NCI-H2196 (cell line): ENCODE measurements around the gene SUGCT.
"Not testable (repeated sequence)": the region's sequence is repeated elsewhere in the genome, so short reads cannot be mapped to it uniquely, and the experiment has no call there.

Source experiments
- DNase-seq: peaks from one replicate; lab custom pipeline; 2025; ENCODE audit not compliant: unreplicated experiment; lab: John Stamatoyannopoulos, UW

Gene SUGCT

DNA sequence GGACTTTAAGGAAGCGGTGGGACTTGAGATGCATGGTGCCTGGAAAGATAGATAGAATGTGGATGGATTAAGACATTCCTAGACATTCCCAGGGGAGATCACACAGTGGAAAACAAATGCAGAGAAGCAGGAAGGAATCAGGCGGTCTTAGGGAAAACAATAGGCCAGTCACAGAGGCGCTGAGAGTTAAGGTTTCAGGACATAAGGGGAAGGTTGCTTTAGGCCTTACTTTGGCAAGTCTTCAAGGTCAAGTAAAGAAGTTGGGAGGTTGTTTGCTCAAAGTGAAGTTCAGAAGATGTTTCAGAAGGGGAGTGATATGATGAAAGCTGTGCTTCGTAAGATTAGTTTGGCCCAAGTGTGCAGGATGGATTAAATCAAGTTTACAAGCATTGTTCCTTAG is 109.4 kb downstream of the SUGCT start:
- DNase-seq, result no peak

- no peak for DNase-seq
Observed at GRCh38 chr7:40248681-40249080, 113.9 kb downstream of the SUGCT start.

DNA sequence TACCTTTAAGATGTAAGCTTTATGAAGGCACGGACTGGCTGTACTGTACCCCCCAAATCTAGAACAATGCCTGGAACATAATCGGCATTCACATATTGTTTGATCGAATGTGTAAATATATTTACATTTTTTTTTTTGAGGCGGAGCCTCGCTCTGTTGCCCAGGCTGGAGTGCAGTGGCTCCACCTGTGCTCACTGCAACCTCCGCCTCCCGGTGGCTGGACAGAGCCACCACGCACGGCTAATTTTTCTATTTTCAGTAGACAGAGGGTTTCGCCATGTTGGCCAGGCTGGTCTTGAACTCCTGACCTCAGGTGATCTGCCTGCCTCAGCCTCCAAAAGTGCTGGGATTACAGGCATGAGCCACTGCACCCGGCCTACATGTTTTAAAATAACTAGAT is 118.6 kb downstream of the SUGCT start:
- not testable (repeated sequence) for DNase-seq

GRCh38 chr7:40263752-40264390 is 129.1 kb downstream of the SUGCT start:
- DNase-seq, result no peak

GRCh38 chr7:40267583-40267982 is 132.8 kb downstream of the SUGCT start:
- no peak for DNase-seq

DNA sequence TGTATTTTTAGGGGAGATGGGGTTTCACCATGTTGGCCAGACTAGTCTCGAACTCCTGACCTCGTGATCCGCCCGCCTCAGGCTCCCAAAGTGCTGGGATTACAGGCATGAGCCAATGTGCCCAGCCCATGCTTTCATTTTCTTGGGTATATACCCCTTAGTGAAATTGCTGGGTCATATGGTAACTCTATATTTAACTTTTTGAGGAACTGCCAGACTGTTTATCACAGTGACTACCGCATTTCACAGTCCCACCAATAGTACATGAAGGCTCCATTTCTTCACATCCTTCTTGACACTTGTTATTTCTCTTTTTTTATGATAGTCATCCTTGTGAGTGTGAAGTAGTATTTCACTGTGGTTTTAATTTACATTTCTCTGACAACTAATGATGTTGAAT is 134.0 kb downstream of the SUGCT start:
- DNase-seq, result not testable (repeated sequence)

GRCh38 chr7:40276061-40276460 is 141.3 kb downstream of the SUGCT start:
- no peak for DNase-seq

DNA sequence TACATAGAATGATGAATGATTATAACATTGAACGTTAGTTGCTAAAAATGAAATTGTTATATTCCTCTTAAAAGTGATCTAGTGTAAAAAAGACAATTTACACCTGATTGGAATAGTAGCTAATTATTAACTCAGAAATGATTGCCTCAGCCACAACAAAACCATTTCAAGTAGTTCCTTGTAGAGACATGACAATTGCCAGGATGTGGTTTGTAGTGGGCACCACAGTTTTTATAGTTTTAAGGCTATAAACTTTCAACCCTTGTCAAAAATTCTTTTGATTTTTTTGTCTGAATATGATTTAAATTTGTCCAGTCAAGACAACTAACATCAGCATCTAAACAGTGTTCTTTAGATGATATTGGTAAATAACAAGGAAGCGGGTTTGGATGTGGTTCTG is 145.2 kb downstream of the SUGCT start:
- DNase-seq, result no peak

DNA sequence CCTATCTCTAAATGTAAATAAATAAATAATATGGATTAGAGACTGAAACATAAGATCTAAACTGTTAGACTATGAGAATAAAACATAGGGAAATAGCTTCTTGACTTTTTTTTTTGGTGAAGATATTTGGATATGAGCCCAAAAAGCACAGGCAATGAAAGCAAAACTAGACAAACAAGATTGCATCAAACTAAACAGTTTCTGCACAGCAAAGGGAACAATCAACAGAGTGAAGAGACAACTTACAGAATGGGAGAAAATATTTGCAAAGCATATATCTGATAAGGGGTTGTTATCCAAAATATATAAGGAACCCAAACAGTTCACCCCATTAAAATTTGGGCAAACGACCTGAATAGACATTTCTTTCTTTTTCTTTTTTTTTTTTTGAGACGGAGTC is 148.1 kb downstream of the SUGCT start:
- no peak for DNase-seq

DNA sequence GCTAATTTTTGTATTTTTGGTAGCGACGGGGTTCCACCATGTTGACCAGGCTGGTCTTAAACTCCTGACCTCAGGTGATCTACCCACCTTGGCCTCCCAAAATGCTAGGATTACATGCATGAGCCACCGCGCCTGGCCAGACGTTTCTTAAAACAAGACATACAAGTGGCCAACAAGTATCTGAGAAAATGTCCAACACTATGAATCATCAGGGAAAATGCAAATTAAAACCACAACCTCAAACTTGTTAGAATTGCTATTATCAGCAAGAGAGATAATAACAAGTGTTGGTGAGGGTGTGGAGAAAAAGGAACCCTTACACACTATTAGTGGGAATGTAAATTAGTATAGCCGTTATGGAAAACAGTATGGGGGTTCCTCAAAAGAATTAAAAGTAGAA is 148.6 kb downstream of the SUGCT start:
- DNase-seq, result no peak

GRCh38 chr7:40288827-40289226 is 154.0 kb downstream of the SUGCT start:
- DNase-seq, result no peak

DNA sequence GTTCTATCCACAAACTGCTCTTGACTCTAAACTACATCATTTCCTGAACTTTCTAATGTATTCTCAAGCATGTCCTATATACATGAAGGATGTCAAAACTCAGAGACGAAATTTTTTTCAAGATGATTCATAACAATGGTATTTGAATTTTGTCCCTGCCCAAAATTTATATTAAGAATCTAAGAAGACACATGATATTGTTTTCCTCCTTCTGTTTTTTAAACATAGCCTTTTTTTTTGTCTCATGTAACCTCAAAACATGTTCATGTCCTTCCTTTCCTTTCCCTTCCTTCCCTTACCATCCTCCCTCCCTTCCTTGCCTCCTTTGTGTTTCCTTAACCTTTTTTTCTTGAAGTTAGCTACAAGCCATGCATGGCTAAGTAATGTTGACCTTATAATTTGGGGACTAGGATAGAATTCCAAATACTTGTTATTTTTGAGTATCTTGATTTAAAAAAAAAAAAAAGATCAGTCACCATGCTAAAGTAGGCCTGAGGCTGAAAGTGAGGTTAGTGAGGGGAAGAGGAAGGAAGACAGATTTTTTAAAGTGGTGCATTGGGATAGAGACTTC is 163.0 kb downstream of the SUGCT start:
- DNase-seq, result no peak

DNA sequence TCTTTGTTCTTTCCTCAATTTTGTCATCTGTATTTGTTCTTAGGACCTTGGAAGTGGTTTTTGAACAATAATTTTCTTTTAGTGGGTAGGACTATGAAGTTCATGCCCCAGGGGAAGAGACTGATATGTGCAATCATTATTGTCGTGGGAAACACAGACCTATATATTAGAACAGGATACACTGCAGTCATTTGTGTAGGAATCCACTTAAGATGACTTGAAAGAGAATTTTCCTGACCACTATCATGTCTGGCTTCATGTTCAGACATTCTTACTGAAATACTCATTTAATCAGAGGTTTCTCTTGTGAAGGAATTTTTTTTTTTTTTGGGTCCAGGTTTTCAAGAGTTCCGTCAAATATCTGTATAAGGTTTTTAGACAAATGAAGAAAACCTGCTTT is 163.6 kb downstream of the SUGCT start:
- DNase-seq, result no peak

GRCh38 chr7:40299097-40299496 is 164.3 kb downstream of the SUGCT start:
- no peak for DNase-seq

DNA sequence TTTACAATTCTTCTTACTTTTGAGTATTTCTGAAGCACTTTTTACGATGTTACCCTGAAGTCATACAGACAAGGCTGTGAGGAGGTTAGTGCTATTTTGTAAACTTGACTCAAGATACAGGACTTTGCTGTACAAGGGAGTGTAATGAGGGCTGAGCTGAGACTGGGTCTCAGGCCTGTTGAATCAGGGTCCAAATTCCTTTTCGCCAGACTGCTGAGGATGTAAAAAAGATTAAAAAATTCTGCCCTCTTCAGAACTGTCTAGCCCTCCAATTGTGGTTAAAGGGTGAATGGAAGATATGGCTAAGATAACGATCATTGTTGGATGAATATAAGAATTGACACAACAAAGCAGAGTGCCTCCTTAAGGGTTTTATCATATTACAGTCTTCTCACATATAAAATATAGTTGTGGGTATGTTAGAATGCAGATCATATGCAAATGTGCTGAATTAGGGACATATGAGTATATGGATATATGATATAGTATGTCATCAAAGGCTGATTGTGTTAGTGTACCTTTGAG is 165.4 kb downstream of the SUGCT start:
- no peak for DNase-seq

- DNase-seq, result no peak
Observed at GRCh38 chr7:40301486-40302068, 166.8 kb downstream of the SUGCT start.

- DNase-seq, result no peak
Observed at GRCh38 chr7:40303996-40304395, 169.2 kb downstream of the SUGCT start.

DNA sequence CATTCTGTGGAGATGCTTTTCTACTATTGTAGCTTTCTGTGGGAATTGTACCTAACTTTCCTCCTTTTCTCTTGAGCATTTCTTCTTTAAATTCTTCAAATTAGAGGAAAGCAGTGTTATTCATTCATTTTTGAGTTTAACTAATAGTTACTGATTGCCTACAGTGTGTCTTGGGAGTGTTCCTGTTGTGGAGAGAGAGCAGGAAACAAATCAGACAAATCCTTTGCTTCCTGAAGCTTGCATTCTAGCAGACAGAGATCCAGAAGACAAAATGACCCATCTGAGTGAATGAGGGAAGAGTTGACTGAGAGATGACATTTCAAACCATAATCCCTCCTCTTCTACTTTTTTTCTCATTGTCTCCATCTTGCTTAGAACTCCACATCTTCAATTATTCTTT is 170.4 kb downstream of the SUGCT start:
- no peak for DNase-seq

DNA sequence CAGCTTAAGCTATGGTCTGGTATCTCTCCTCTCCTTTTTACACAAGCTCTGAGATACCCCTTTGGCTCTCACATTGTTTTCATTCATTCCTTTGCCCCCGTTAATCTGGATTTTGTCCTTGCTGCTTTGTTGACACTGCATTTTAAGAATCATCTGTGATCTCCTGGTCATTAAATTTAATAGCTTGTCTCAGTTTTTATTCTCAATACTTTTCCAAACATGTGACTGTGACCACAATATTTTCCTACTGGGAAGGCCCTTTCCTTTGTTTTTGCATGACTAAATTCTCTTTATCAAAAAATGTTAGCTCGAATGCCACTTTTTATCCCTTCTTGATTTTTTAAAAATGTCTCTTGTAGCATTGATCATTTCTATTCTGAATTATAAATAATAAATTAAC is 171.2 kb downstream of the SUGCT start:
- no peak for DNase-seq

- DNase-seq, result no peak
Observed at GRCh38 chr7:40306596-40306995, 171.8 kb downstream of the SUGCT start.

DNA sequence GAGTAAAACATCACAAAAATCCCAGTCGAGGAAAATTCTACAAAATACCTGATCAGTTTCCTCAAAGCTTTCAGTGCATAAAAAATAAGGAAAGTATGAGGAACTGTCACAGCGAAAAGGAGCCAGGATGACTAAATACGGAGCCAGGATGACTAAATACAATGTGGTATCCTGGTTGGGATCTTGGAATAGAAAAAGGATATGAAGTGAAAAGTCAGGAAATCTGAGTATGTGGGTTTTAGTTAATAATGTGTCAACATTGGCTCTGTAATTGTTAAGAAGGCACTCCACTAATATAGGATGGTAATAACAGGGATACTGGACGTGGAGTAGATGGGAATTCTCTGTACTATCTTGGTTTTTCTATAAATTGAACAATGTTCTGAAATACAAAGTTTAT is 175.5 kb downstream of the SUGCT start:
- DNase-seq, result no peak

GRCh38 chr7:40311307-40311706 is 176.5 kb downstream of the SUGCT start:
- no peak for DNase-seq

DNA sequence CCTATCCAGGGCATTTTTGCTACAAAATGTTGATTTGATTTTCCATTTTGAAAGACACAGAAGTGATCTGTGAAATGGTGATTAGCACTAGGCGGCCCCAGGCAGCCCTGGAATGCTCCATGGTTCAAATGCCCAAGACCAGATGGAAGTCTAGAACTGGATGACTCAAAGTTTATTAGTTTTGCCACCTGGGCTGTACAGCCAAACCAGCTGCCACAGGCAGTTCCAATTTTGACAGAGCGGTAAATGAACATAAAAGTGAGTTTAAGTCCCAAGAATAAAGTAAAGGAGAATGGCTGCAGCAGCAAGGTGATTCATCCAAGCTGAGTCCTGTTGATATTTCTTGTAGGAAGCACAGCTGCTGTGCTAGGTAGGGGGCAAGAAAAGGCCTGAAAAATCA is 180.5 kb downstream of the SUGCT start:
- DNase-seq, result no peak
